ENCODE data around the gene CTNNBL1. TPM values are rescaled to one million over a fixed set of nuclear protein-coding genes. Genes with fewer than 3 reads are reported as not detected.

The CTNNBL1 gene
- total RNA-seq, 2 donors from 2014 or later: 8.6 to 17.4 TPM

DNA sequence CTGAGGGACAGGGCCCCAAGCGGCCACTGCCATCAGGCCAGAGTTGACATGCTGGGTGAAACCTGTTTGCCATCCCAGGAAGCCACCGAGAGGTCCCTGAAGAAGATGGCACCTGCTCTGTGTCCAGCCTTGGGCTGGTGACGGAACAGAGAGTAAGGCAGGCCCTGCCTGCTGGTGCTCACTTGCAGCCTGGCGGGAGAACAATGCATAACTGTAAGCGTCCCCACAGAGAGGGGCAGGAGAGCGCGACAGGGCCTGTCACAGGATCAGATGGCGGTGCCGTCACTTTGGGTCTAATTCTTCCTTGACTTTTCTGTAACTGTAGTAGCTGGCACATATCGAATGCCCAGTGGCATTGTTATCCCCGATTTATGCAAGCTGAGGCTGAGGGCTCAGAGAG is 180.1 kb downstream of the CTNNBL1 start:
- Histone ChIP-seq H3K27me3 (no peaks in the 10 kb centered on the region), H3K9me3 (no peaks in the 10 kb centered on the region), H3K4me1 (no peaks in the 10 kb centered on the region), H3K36me3 (replicated peaks in 1 of 2; ENCODE audit: insufficient read depth in 1 of 2, low read depth in 2 of 2) (peaks cover 0 to 8% of the 10 kb centered on the region in 2 donors), H3K4me3 (no peak overlapping the region), H3K27ac (no peak overlapping the region)
- ATAC-seq (no peak), DNase-seq (no peak)
- TF ChIP-seq, protein P1, sequence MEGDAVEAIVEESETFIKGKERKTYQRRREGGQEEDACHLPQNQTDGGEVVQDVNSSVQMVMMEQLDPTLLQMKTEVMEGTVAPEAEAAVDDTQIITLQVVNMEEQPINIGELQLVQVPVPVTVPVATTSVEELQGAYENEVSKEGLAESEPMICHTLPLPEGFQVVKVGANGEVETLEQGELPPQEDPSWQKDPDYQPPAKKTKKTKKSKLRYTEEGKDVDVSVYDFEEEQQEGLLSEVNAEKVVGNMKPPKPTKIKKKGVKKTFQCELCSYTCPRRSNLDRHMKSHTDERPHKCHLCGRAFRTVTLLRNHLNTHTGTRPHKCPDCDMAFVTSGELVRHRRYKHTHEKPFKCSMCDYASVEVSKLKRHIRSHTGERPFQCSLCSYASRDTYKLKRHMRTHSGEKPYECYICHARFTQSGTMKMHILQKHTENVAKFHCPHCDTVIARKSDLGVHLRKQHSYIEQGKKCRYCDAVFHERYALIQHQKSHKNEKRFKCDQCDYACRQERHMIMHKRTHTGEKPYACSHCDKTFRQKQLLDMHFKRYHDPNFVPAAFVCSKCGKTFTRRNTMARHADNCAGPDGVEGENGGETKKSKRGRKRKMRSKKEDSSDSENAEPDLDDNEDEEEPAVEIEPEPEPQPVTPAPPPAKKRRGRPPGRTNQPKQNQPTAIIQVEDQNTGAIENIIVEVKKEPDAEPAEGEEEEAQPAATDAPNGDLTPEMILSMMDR (IDR thresholded peaks at IDR 0.05): no peak
- no peak for TF ChIP-seq POLR2A (IDR thresholded peaks at IDR 0.05)
- intact Hi-C loops (cut with DNase I): no loop called here
- WGBS, 2 donors: 94 to 95% methylated on average over 7 to 11 of the region's 11 CpGs

- H3K4me3 ChIP-seq: no peak overlapping the region
- WGBS, 2 donors: 84 to 85% methylated on average over 24 of the region's 24 CpGs
- no peak for TF ChIP-seq POLR2A (IDR thresholded peaks at IDR 0.05)
- TF ChIP-seq, protein P1 (IDR thresholded peaks at IDR 0.05): no peak
- peaks cover 0 to 8% of the 10 kb centered on the region in 2 donors for H3K36me3 ChIP-seq (replicated peaks in 1 of 2; ENCODE audit: insufficient read depth in 1 of 2, low read depth in 2 of 2)
- H3K4me1 ChIP-seq: peaks cover 2% of the 10 kb centered on the region
- no peaks in the 10 kb centered on the region for H3K9me3 ChIP-seq
- DNase-seq (no peak), ATAC-seq (no peak)
- intact Hi-C loops (cut with DNase I): no loop called here
- no peak overlapping the region for H3K27ac ChIP-seq
- H3K27me3 ChIP-seq: no peaks in the 10 kb centered on the region
Measured at GRCh38 chr20:37875460-37876175, 181.8 kb downstream of the CTNNBL1 start.

DNA sequence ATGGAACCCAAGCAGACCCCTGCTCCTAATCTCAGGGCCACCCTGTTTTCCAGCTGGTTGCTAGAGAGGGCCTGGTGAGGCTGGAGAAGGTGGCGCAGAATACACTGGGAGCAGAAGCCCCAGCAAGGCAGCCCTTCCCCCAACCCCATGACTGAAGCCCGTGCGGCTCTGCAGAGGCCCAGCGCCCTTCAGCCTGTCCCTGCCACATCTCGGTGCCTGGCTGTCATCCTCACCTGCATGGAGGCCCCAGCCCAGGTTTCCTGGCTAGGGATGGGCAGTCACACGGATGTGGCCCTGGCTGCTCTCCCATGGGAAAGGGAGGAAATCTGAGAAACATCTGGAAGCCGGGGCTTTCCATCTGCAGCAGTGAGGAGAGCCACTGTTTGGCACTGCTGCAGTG is 183.0 kb downstream of the CTNNBL1 start:
- Histone ChIP-seq H3K27ac (no peak overlapping the region), H3K4me1 (peaks cover 6% of the 10 kb centered on the region), H3K4me3 (no peak overlapping the region), H3K27me3 (no peaks in the 10 kb centered on the region), H3K36me3 (replicated peaks in 1 of 2; ENCODE audit: insufficient read depth in 1 of 2, low read depth in 2 of 2) (peaks cover 0 to 8% of the 10 kb centered on the region in 2 donors), H3K9me3 (no peaks in the 10 kb centered on the region)
- DNase-seq: no peak
- intact Hi-C loops (cut with DNase I): no loop called here
- TF ChIP-seq POLR2A (IDR thresholded peaks at IDR 0.05): no peak
- WGBS, 2 donors: 72 to 100% methylated on average over 1 to 7 of the region's 7 CpGs
- ATAC-seq: no peak

DNA sequence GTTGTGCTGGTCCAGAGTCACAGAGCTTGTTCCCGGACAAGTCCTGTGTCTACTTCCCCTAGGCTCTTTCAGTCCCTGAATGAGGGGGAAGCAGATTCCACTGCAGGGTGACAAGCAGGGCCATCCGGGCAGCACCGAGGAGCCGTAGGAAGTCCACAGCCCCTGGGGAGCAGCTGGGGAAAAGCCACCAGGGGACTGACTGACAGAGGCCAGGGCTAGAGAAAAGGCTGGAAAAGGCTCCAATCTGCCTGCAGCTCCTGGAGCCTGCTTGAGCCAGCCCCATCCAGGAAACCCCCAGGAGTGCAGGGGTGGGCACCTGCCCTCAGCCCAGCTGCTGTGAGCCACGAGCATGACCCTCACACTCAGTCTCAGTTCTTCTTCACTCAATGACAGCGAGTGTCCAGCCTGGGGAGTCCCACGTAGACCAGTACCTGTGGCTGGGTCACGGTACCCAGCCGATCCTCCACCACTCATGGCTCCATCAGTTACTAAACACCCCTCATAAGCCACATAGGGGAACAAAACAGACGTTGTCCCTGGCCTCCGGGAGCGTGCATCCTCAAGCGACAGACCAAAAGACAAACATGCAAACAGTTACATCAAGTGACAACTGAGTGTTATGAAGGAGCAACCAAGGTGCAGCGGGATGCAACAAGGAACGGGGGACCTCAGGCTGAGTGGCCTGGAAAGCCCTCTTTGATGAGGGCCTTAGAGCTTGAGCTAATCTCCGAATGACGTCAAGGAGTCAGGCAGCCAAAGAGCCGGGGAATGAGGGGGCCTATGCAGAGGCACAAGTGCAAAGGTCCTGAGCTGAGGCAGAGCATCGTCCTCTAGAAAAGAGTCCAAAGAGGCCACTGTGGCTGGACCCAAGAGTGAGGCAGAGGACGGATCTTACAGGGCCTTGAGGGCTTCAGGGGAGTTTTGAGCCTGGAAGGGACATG is 184.3 kb downstream of the CTNNBL1 start:
- WGBS, 2 donors: 67 to 72% methylated on average over 14 to 20 of the region's 20 CpGs
- no peak overlapping the region for H3K4me3 ChIP-seq

More for the DNA sequence above, 184.3 kb downstream of the CTNNBL1 start:
- Histone ChIP-seq H3K36me3 (replicated peaks in 1 of 2; ENCODE audit: insufficient read depth in 1 of 2, low read depth in 2 of 2) (peaks cover 0 to 5% of the 10 kb centered on the region in 2 donors), H3K4me1 (peaks cover 6% of the 10 kb centered on the region), H3K9me3 (no peaks in the 10 kb centered on the region), H3K27me3 (no peaks in the 10 kb centered on the region), H3K27ac (no peak overlapping the region)
- ATAC-seq (no peak), DNase-seq (no peak)
- TF ChIP-seq POLR2A (IDR thresholded peaks at IDR 0.05): no peak
- TF ChIP-seq, protein P1 (IDR thresholded peaks at IDR 0.05): no peak
- intact Hi-C loops (cut with DNase I): no loop called here
